GM12873 (cell line): ENCODE results near the gene PICK1.

Experiments
- CTCF ChIP-seq: IDR thresholded peaks from 2 replicates; pipeline ENCODE4 v1.5.1; 2012; ENCODE audit warnings: low read depth, mild to moderate bottlenecking, moderate library complexity, low read length, control low read depth; ENCODE audit not compliant: insufficient read depth; ENCODE audit errors: missing control alignments

Gene PICK1

DNA sequence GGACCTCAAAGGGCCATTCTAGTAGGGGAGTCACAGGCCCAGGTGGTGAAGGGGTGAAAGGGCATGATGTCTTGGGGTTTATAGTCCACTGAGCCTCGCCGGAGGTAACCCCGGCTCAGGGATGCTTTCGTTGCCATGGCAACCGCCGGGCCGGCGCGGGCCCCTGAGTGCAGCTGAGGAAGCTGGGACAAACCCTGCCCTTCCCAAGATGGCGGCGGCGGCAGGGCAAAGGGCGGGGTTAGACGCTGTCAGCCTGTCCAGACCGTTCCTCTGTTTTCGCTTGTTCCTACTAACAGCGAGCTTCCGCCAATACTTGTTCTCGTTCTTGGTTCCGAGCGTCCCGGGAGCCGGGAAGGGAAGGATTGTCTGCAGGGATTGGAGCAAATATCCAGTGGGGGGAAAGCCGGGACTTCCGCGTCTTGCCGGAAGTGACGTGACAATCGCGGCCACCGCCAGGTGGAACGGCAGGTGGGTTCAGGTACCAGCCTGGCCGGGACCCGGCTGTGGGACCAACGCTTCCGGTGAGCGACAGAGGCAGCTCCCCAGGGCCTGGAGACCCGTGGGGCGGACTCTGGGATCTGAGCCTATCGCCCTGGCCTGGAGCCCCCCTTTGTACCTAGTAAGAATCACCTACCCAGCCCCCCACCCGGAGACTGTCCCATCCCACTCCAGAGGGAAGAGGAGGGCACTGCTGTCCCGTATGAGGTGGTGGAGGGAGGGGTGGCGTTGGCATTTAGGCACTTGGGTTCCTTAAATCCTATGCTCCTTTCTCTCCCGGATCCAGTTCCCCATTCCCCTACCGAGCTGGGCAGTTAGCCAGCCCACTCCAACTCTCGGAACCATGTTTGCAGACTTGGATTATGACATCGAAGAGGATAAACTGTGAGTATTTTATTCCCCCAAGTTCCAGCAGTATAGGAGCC is at the start of gene PICK1:
Gene PICK1, plus strand, starts transcription at position 436 of the 923 bp plus-strand sequence. Its CDS starts 406 bp downstream, at position 842.
- no peak for TF ChIP-seq CTCF

- no peak for TF ChIP-seq CTCF
These were observed 48.0 kb upstream of the PICK1 start for GRCh38 chr22:38009000-38009806.

DNA sequence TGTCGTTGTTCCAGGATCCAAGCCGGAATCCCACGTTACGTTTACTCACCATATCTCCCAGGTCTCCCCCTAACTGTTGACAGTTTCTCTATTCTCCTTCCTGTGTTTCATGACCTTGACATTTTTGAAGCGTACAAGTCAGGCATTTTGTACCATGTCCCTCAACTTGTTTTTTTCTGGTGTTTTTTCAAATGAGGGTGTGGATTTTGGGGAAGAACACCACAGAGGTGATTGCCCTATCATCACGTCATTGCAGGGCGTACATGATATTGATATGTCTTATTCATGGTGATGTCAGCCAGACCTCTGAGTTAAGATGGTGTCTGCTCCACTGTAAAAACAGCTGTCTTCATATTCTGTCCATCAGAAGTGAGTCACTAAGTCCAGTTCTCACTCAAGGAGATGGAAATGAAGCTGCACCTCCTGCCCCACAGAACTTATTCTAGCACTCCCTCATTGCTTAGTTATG is 44.6 kb upstream of the PICK1 start:
- no peak for TF ChIP-seq CTCF

DNA sequence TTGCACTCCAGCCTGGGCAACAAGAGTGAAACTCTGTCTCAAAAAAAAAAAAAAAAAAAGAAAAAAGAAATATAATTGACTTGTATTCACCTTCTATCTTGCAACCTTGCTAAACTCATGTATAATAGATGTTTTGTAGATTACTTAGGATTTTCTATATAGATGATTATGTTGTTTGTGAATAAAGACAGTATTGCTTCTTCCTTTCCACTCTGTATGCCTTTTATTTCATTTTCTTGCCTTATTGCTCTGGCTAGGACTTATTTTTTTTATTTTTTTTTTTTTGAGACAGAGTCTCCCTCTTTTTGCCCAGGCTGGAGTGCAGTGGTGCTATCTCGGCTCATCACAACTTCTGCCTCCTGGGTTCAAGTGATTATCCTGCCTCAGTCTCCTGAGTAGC is 43.1 kb upstream of the PICK1 start:
- no peak for TF ChIP-seq CTCF

DNA sequence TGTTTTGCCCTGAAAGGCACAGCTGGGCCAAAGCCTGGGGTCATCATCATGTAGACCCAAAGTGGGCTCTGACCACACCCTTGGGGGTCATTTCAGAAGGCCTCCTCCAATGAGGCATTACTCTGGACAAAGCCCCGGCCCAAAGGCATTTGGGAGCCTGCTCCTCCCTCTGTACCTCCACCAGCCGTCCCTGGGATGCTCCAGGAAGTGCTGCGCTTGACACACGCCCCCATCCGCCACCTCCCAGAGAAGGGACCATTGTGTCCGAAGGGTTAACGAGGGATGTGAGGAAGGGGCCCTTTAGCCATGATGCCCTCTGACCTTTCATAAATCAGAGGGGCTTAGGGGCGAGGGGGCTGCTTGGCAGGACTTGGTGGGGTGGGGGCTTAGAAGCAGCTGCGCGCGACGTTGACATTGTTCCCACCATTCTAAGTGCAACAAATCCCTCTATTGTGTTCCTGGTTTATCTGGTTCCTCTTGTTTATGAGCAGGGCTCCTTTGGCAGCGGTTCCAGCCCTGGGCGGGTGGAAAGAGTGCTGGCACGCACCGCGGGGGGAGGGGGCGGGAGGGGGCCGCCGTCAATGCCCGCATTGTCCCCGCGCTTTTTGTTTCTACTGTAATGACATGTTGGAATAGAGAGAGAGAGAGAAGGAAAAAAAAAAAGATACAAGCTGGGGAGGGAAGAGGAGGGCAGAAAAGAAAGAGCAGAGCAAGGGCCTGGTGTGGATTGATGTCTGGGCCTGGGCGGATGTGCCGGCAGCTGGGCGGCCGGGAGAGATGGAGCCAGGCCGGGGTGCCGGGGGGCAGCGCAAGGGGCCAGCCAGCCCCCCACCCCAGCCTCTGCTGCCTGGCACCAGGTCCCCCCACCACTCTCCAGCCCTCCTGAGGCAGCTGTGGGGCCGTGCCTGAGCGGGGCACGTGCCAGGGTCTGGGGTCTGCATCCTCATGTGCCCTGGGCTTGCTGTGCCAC is 40.7 kb upstream of the PICK1 start:
- TF ChIP-seq CTCF = no peak

DNA sequence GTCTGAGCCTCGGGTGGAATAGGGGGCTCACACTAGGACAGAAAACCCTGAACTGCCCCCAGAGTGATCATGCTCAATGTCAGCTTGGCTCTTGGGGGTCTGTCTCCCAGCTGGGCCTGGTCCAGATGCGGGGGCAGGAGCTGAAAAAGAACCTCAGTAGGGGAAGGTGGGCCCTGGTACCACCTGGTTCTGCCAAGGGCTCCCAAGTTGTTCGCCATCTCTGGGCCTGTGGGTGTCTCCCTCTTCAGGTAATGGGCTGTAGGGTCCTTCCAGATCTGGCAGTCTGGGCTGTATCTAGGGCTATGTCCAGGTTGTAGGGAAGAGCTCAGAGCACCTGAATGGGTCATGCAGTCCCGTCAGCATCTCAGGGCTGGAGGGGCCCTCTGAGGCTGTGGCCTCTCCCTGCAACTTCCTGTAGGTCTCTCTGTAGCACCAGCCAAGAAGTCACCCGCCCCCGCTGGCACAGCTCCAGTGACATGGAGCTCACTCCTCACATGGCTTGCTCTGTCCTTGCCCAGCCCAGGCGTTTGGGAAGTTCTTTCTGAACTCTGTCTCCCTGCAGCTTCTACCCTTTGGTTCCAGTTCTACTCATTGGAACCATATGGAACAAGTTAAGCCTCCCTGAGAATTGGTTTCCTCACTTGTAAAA is 39.8 kb upstream of the PICK1 start:
- peak; percentile 1 for TF ChIP-seq CTCF
